HG03139 (cell line): ENCODE results near the gene SPR.

Experiments used
- ATAC-seq: cut with Tn5 transposase; IDR thresholded peaks from one replicate; pipeline ENCODE4 v1.9.1; 2021; ENCODE audit not compliant: unreplicated experiment

Gene SPR

DNA sequence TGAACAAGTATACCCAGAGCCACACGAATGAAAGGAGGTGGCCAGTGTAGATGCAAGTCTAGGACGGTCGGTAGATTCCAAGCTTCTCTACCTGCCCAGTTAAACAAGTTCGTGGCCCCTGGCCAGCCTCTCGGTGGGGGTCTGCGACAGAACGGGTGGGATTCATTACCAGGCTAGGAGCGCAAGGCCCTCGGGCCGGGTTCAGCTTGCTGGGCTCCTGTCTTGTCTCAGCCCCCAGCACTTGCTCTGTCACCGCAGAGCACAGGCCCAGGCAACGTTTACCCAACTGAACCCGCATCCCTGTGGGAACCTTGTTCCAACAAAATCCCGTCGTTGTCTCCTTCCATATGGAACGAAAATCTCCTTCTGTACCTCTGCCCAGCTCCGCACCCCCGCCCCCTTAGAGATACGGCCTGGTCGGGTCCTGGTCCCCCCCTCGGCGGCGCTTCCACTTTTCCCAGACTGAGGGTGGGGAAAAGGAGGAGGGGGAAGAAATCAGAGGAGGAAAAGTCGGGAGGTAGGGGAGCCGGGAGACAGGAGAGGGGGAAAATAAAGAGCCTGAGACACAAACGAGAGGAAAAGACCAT lies 28.2 kb downstream of the SPR start:
- no peak for ATAC-seq

DNA sequence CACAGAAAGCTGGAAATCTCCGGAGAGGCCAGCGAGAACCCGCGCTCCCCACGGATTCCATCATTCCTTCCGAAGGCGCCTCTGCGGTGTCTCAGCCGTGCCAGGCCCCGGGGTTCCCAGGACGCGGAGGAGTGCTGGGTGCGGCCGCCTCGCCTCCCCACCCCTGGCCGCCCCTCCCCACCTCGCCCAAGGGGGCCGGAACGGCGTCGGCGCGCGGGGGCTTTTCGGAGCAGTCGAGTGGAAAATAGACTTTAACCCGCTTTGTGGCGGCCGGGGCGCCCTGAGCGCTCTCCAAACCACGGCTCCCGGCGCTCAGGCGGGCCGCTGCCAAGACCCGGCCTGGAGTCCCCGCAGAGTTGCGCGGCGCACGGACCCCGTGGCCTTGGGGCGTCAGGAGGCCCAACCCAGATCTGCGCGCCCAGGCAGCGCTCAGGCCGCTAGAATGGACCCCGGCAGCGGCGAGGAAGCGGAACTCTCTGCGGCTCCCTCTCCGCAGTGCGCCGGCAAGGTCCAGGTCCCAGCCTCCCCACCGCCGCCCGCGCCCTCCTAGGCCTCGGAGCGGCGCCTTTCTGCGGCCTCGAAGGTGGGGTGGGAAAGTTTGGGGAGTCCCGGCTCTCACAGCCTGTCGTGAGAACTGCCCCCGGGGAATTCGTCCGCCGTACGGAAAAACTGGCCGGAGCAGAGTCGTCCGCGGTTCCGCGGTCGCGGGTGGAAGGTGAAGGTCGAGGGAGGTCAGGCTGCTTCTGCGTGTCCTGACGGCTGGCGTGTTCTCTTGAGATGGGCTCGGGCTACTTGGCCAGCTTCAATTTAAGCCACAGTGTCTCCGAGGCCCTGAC lies 28.9 kb downstream of the SPR start:
- peak; percentile 58 for ATAC-seq

DNA sequence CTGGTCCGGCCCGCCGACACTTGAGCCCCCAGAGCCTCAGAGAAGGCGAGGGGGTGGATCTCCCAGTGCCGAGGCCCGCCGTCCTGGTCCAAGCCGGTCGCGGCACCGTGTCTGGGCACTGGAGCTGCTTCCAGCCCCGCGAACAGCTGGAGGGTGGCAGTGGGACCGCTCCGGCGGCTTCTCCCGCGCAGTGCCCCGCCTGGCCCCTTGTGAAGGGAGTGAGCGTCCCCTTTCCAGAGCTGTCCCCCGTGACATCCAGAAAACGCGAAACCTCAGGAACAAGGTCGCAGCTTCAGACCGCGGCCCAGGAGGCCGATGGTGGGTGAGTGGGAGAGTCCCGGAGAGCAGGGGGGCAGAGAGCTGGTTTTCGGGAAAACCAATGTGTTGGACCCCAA lies 29.5 kb downstream of the SPR start:
- ATAC-seq: no peak

DNA sequence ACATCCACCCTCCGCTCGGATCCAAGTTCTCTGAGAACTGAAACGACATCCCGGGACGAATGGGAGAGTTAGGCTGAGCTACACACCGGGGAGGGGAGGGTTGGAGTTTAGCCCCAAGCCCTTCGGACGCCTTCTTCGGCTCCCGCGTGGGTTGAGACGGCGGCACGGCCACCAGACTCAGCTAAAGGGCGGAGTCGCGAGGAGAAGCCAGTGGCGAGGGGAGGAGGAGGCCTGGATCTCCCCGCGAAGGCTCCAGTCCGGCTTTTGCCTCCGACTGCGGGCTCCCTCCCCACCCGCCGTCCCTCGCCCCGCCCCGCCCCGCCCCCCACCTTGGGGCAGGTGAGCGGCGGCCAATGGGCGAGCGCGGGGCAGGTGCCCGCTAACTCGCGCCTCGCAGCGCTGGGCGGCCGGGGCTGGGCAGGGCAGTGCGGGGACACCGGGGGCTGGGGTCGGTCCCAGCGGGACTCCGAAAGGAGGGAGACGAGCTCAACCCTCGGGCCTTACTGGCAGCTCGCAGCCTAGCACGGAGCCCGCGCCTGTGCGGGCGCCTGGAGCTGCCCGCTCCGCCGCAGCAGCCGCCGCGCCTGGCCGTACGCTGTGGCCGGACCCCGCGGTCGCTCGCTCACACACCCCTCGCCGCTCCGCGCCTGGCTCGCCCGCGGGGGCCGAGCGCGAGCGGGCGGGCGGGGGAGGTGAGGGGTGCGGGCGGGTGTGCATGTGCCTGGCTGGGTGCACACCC lies 30.1 kb downstream of the SPR start, which contains the start of gene EMX1:
EMX1 (plus strand) TSS at position 382 of the 739 bp plus-strand sequence; CDS start at position 716, 334 bp downstream.
- ATAC-seq: peak; percentile 38

DNA sequence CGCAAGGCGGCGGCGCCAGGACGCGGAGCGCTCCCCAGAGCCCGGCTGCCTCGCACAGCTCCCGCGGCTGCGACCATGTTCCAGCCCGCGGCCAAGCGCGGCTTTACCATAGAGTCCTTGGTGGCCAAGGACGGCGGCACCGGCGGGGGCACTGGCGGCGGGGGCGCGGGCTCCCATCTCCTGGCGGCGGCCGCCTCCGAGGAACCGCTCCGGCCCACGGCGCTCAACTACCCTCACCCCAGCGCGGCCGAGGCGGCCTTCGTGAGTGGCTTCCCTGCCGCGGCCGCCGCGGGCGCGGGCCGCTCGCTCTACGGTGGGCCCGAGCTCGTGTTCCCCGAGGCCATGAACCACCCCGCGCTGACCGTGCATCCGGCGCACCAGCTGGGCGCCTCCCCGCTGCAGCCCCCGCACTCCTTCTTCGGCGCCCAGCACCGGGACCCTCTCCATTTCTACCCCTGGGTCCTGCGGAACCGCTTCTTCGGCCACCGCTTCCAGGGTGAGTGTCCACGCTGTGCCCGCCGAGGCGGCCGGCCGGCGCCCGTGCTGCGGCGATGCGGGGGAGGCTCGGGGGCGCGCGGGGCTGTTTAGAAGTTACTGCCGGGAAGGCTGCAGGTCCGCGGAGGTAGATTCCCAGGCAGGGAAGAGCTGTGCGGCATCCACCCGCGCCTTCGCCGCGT lies 30.8 kb downstream of the SPR start:
- no peak for ATAC-seq

DNA sequence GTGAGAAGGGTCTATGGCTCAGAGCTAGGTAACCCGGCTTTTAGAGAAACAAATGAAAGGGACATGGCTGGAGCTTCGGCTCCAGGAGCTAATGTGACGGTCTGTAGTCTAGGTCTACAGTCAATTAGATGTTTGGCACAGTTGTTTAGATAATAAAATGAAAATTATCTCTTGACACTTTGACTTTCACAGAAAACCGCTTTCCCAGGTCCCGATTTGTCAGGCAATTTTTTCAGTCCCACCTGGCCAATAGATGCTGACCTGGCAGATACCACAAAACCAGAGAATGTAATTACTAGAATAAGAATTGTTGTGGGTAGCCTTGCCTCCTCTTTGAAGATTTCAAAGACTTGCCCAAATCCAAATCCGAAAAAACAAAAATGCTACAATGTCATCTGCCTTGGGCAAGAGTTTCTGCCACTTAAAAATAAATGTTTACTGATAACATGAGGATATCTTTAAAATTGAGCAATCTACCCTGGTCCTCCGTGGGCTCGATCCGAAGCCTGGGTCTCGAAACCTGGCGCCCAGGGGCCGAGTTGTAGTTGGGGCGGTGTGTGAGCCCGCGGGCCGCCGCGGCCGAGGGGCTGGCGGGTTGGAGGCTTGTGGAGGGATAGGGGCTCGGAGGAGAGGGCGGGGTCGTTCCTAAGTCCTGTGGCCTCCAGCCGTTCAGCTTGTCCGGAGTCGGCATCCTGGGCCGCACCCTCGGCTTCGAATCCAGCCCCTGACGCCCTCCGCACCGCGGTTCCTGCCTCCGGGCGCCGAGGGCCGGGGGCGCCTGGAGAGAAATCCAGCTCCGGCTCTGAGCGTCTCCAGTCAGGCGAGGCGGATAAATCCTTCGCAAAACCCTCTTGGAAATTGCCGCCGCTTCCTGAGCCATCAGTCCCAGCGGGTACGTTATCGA lies 32.5 kb downstream of the SPR start:
- ATAC-seq: no peak

DNA sequence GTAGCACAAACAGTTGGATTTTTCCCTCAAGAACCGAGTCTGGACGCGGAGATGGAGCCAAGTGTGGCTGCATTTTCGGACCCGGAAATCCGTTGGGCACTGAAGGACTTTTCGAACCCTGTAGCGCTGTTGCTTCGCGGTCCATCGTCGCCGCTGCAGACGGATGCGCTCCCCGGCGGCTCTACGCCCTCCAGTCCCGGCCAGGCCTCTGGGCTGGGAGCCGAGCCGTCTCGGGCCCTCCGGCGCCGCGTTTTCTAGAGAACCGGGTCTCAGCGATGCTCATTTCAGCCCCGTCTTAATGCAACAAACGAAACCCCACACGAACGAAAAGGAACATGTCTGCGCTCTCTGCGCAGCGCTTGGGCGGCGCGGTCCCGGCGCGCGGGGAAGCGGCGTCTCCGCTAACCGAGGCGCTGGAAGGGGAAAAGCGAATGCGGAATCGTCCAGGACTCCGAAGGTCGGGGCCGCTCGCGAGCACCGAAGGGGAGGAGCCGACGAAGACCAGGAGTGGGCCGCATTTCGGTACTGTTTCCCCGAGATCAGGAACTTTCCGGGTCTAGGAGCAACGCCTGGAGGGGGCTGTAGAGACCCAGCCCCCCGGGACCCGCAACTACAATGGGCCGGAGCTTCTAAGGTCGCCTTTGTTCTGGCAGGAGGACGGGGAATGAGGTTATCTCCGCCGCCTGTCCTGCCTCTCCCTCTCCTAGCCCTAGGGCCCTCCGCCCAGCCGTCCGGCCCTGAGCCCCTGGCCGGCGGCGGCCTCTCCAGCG lies 33.3 kb downstream of the SPR start:
- ATAC-seq: no peak

DNA sequence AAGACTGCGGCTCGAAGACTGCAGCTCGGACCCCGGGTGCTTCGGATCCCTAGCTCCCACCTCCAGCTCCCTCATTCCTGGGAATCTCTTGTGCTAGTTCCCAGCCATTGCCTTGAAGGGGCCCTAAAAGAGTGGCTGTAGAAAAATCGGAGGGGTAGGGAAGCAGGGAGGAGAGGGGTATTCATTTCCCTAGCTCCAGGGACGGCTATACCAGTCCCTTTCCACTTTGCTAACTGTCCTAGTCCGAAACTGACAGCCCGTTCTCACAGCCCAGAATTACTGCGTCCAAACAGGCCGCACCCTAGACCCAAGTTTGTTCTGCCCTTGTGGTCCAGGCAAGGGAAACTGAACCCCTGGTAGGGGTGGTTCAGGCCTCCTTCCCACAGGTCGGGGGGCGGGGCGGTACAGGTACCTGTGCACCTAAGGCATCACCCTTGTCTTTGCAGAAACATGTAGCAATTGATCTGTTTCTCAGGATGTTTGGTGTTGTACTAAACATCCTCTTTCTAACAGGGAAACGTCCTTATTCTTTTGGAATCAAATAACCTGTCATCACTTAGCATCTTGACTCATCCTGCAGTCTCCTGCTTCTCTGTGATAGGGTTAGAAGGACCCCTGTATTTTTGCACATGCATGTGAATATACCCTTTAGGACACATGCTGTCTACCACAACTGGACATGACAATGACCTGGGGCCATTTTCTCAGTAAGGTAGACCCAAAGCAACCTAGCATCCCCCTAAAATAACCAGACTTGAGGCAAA lies 34.1 kb downstream of the SPR start:
- no peak for ATAC-seq

DNA sequence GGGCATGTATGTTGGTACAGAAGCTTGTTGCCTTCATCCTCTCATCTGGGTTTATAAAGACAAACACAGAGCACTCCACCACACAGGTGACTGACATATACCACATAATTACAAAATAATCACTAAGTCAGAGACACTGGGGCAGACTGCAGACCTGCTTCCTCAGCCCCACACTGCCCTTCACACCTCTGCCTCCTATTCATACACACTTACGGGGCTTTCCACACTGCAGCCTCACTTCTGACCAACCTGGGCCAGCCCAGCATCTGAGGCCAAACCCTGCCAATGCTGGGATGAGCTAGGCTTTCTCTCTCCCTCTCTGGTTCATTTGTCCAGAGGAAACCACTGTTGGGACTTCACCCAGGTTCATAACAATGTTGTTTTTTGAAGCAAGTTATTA lies 34.6 kb downstream of the SPR start:
- ATAC-seq: no peak

DNA sequence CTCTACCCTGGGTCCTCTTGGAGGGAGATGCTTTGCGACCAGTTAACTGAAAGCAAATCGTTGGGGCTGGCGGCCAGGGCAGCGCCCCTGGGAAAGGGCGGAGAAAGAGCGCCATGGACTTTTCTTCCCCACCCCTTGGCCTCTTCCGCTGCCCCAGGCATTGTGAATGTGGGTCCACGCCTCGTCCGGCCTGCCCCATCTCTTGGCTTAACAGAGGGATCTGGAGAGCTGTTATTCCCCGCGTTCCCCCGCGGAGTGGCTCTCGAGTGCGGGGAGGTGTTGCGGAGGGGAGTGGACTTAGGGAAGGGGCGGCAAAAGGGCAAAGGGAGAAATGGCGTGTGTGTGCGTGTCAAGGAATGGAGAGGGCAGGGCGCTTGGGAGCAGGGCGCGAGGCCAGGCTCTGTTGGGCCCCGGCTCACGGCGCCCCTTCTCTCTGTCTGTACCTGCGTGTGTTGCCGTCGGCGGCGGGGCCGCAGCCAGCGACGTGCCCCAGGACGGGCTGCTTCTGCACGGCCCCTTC lies 36.7 kb downstream of the SPR start:
- no peak for ATAC-seq

DNA sequence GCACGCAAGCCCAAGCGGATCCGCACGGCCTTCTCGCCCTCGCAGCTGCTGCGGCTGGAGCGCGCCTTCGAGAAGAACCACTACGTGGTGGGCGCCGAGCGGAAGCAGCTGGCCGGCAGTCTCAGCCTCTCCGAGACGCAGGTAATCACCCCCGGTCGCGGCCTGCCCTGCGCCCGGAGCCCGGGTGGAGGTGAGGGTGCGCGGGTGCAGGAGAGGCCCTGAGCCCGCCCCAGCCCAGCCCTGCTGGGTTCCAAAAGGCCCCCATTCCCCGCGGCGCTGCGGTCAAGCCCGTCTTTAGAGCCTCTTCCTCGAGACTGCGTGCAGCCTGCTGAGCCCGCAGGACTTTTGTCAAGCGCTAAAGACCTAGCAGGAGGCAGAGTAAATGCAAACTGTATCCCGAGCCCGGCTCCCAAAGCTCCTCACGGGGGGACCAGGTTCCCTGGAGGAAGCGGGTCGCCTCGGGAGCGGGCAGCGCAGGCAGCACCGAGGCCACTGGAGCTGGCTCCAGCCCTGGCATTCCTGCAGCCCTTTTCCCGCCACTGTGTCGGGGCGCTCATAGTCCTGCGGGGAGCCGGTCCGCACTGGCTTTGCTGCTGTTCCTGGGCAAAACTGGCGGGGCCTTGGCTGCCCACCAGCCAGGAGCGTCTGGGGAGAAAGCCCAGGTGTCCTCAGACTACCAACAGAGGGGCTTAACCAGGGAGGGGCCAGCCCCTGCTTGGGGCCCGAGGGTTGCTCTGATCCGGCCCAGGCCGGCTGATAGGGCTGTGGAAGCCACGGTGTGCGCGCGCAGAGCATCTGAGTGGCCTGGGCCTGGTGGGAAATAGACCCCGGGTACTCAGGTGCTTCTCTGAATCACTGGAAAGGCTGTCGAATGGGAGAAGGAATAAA lies 37.4 kb downstream of the SPR start:
- ATAC-seq: no peak

DNA sequence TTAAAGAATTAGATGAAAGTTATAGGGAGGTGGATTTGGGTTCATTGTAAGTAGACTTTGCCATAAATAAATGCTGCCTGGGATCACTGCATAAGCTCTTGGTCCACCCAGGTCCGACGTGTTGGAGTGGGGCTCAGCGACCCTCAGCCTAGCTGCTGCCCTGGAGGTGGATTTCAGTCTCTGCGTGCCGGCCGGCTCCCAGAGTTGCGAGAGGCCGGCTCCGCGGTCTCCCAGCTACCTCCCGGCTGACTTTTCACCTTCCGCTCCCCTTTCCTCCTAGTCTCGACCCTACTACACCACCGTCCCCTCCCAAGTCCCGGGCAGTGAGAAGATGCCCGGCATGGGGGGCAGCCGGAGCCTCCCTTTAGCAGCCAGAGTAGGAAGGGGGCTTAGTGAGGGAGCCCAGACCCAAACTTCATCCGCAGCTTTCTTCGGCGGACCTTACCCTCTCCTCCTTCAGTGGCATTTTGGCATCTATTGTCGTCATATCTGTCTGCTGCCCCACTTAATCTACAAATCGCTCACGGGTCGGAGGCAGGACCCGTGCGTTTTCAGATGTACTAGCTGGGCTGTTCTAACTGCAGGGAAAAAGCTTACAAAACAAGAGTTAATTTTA lies 38.2 kb downstream of the SPR start:
- no peak for ATAC-seq

DNA sequence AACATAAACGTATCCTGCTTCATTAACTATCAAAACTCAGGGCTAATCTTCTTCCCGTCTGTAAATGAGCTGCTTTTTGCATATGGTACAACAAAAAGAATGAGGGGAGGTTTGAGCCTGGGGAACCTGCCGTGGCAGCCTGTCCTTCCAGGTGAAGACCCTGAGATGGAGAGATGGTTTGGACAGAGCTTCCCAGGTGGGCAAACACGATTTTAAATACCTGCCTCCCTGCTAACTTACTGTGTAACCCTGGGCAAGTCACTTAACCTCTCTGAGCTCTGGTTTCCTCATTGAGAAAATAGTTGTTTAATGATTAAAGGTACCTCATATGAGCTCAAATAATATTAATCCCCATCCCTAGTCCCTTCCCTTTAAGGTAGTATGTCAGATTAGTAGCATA lies 39.2 kb downstream of the SPR start:
- ATAC-seq: no peak

DNA sequence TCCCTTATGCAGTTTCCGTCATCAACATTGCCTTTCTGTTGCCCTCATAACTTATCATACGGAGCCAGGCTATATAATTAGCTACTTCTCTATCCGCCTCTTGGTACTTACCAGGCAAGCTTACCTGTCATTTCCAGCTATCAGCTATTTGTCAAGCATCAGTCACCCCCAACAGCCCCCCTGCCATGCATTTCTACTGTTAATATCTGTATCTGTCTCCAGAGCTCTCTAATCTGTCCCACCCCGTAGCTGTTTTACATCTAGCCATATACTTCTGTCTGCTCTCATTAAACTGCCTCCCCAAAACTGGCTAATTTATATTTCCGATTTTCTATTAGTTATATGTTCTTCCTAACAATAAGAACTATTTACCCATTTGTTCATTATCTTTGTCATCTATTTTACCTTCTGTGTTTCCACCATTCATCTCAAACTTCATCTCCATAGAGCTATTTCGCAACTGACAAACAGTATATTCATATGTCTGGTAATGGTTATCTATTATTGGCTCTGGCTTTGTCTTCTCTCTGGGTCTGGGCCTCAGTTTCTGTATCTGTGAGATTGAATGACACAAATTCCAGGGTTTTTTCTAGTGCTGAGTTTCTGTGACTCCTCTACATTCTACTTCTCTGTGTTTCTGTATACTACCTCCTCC lies 39.7 kb downstream of the SPR start:
- no peak for ATAC-seq

DNA sequence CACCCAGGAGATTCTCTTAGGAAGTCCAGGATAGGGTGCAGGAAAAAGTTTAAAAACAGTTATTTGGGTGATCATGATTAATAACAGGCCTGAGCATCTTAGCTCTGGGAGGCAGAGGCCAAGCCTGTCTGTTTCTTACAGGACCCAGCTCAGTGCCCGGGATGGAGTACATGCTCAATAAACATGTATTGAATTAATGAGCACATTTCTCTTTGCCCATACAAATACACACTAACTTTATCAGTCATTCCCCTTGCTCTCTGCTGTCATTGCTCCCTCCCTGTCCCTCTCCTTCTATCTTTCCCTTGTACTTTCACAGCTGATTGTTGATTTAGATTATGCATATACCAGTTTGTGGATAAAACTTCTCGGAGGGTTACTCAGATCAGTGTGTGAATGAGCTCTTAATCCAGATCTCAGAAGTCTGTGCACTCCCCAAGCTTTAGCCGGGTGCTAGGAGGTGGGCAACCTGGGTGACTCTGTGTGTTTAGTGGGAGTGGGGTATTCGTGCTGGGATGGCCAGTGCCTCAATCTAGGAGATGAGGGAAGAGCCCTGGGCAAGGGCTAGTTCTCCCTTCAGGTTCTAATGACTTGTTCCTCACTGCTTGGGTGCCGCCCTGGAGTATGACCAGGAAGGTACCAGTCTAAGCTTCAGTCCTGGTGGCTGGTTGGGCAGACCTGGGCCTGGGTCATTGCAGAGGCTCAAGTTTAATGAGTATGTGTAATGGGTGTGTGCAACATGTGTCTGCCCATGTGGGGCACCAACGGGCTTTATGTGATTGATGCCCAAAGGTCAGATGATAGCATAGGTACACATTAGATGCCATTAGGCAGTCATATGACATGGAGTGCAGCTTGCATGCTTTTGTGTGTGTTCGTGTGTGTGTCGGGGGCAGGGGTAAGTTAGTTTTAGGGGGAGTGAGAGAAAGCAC lies 40.7 kb downstream of the SPR start:
- no peak for ATAC-seq

DNA sequence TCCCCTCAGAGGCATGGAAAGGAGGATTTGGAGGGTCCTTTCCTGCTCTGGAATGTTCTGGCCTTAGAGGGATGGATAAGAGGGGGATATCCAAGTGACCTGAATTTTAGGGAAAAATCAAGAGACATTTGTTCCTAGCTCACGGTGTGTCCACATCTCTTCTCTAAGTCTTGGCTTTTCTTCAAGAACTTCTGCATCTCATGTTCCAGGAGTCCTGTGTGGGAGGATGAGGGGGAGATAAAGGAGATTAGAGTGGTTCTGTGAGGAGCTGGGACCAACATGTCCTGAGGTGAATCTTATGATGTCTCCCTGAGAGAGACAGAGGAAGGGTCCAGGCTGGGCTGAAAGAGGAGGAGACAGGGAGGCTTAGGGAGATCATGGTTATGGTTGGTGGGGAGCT lies 41.8 kb downstream of the SPR start:
- ATAC-seq: no peak
